ENCODE data around the gene L1TD1.

L1TD1 gene

GRCh38 chr1:62187548-62187947 lies 7.1 kb upstream of the L1TD1 start:
- no peak overlapping the region for H4K91ac ChIP-seq (ENCODE audit: low read depth, low read length)
- no CpG with 5 or more reads among the region's 5 CpGs for WGBS (ENCODE audit: extremely low coverage, insufficient coverage, insufficient read length)
- DNase-seq, result no peak

GRCh38 chr1:62188111-62188510 lies 6.5 kb upstream of the L1TD1 start:
- H3K18ac ChIP-seq (ENCODE audit: low read length), result no peak overlapping the region
- H3K14ac ChIP-seq (ENCODE audit: low read length), result no peak overlapping the region
- no peak overlapping the region for H2BK5ac ChIP-seq (ENCODE audit: low read depth, low read length, poor library complexity)
- no peak overlapping the region for H2BK12ac ChIP-seq (ENCODE audit: low read length)
- no peak overlapping the region for H3K23ac ChIP-seq (ENCODE audit: low read length)
- H2AK5ac ChIP-seq (ENCODE audit: low read length), result no peak overlapping the region
- H4K12ac ChIP-seq (ENCODE audit: low read depth, low read length), result no peak overlapping the region
- H3K4me3 ChIP-seq (ENCODE audit: low read depth, low read length), result no peak overlapping the region
- H3K79me2 ChIP-seq (ENCODE audit: control insufficient read depth, insufficient read depth, low read length, poor library complexity), result no peaks in the 10 kb centered on the region
- no peak overlapping the region for H3K4ac ChIP-seq (ENCODE audit: low read depth, low read length)
- no peak overlapping the region for H3K4me2 ChIP-seq (ENCODE audit: low read length)
- peaks cover 3% of the 10 kb centered on the region for H3K79me1 ChIP-seq (ENCODE audit: low read length)
- H4K91ac ChIP-seq (ENCODE audit: low read depth, low read length), result no peak overlapping the region
- no peaks in the 10 kb centered on the region for H3K36me3 ChIP-seq (ENCODE audit: control insufficient read depth in 1 of 2, insufficient read depth in 2 of 2, low read length in 2 of 2)
- H2BK120ac ChIP-seq (ENCODE audit: insufficient read depth, low read length, poor library complexity), result no peak overlapping the region
- H3K9me3 ChIP-seq (ENCODE audit: insufficient read depth, low read depth, low read length), result no peaks in the 10 kb centered on the region
- peaks cover 3 to 6% of the 10 kb centered on the region in 2 experiments for H3K4me1 ChIP-seq (ENCODE audit: control insufficient read depth in 1 of 2, insufficient read depth in 2 of 2, low read length in 2 of 2)
- H2AFZ ChIP-seq (ENCODE audit: insufficient read depth, low read length, poor library complexity), result no peak overlapping the region
- H3K9ac ChIP-seq (ENCODE audit: low read length), result no peak overlapping the region
- no peaks in the 10 kb centered on the region for H3K27me3 ChIP-seq (ENCODE audit: insufficient read depth, low read length)
- no peak for DNase-seq
- no peak overlapping the region for H3K27ac ChIP-seq (ENCODE audit: low read depth, low read length)
- no peak overlapping the region for H4K8ac ChIP-seq (ENCODE audit: low read depth, low read length)
- WGBS (ENCODE audit: extremely low coverage, insufficient coverage, insufficient read length), result no CpG with 5 or more reads among the region's 8 CpGs

More at GRCh38 chr1:62187548-62187947, 7.1 kb upstream of the L1TD1 start:
- Histone ChIP-seq H3K18ac (ENCODE audit: low read length) (no peak overlapping the region), H3K14ac (ENCODE audit: low read length) (no peak overlapping the region), H4K12ac (ENCODE audit: low read depth, low read length) (no peak overlapping the region), H3K9me3 (ENCODE audit: insufficient read depth, low read depth, low read length) (no peaks in the 10 kb centered on the region), H3K4me3 (ENCODE audit: low read depth, low read length) (no peak overlapping the region), H4K8ac (ENCODE audit: low read depth, low read length) (no peak overlapping the region), H2AFZ (ENCODE audit: insufficient read depth, low read length, poor library complexity) (no peak overlapping the region), H2BK12ac (ENCODE audit: low read length) (no peak overlapping the region), H2AK5ac (ENCODE audit: low read length) (no peak overlapping the region), H3K36me3 (ENCODE audit: control insufficient read depth in 1 of 2, insufficient read depth in 2 of 2, low read length in 2 of 2) (no peaks in the 10 kb centered on the region), H2BK5ac (ENCODE audit: low read depth, low read length, poor library complexity) (no peak overlapping the region), H3K4ac (ENCODE audit: low read depth, low read length) (no peak overlapping the region), H3K27me3 (ENCODE audit: insufficient read depth, low read length) (no peaks in the 10 kb centered on the region), H3K23ac (ENCODE audit: low read length) (no peak overlapping the region), H3K9ac (ENCODE audit: low read length) (no peak overlapping the region), H3K79me1 (ENCODE audit: low read length) (peaks cover 3% of the 10 kb centered on the region), H2BK120ac (ENCODE audit: insufficient read depth, low read length, poor library complexity) (no peak overlapping the region), H3K79me2 (ENCODE audit: control insufficient read depth, insufficient read depth, low read length, poor library complexity) (no peaks in the 10 kb centered on the region), H3K27ac (ENCODE audit: low read depth, low read length) (no peak overlapping the region), H3K4me1 (ENCODE audit: control insufficient read depth in 1 of 2, insufficient read depth in 2 of 2, low read length in 2 of 2) (peaks cover 3 to 6% of the 10 kb centered on the region in 2 experiments), H3K4me2 (ENCODE audit: low read length) (no peak overlapping the region)

GRCh38 chr1:62196086-62196690 lies 1.5 kb downstream of the L1TD1 start:
- no peaks in the 10 kb centered on the region for H3K27me3 ChIP-seq (ENCODE audit: insufficient read depth, low read length)
- H4K8ac ChIP-seq (ENCODE audit: low read depth, low read length), result no peak overlapping the region
- H3K4me2 ChIP-seq (ENCODE audit: low read length), result peak overlapping the region; percentile 51
- H3K18ac ChIP-seq (ENCODE audit: low read length), result no peak overlapping the region
- no peak overlapping the region for H2AFZ ChIP-seq (ENCODE audit: insufficient read depth, low read length, poor library complexity)
- WGBS (ENCODE audit: extremely low coverage, insufficient coverage, insufficient read length), result no CpG with 5 or more reads among the region's 17 CpGs
- no peak overlapping the region for H2BK12ac ChIP-seq (ENCODE audit: low read length)
- H2BK5ac ChIP-seq (ENCODE audit: low read depth, low read length, poor library complexity), result no peak overlapping the region
- H4K12ac ChIP-seq (ENCODE audit: low read depth, low read length), result no peak overlapping the region
- H3K4me1 ChIP-seq (ENCODE audit: control insufficient read depth in 1 of 2, insufficient read depth in 2 of 2, low read length in 2 of 2), result peaks cover 9 to 11% of the 10 kb centered on the region in 2 experiments
- no peak overlapping the region for H3K4me3 ChIP-seq (ENCODE audit: low read depth, low read length)
- H3K14ac ChIP-seq (ENCODE audit: low read length), result no peak overlapping the region
- peak overlapping the region; percentile 46 for H2BK120ac ChIP-seq (ENCODE audit: insufficient read depth, low read length, poor library complexity)
- DNase-seq, result no peak
- H4K91ac ChIP-seq (ENCODE audit: low read depth, low read length), result no peak overlapping the region
- no peak overlapping the region for H3K9ac ChIP-seq (ENCODE audit: low read length)
- no peak overlapping the region for H2AK5ac ChIP-seq (ENCODE audit: low read length)
- H3K79me1 ChIP-seq (ENCODE audit: low read length), result peaks cover 10% of the 10 kb centered on the region
- peaks cover 19% of the 10 kb centered on the region for H3K79me2 ChIP-seq (ENCODE audit: control insufficient read depth, insufficient read depth, low read length, poor library complexity)
- H3K9me3 ChIP-seq (ENCODE audit: insufficient read depth, low read depth, low read length), result no peaks in the 10 kb centered on the region
- H3K36me3 ChIP-seq (ENCODE audit: control insufficient read depth in 1 of 2, insufficient read depth in 2 of 2, low read length in 2 of 2), result peaks cover 6 to 13% of the 10 kb centered on the region in 2 experiments
- H3K4ac ChIP-seq (ENCODE audit: low read depth, low read length), result peak overlapping the region; percentile 77
- no peak overlapping the region for H3K23ac ChIP-seq (ENCODE audit: low read length)
- no peak overlapping the region for H3K27ac ChIP-seq (ENCODE audit: low read depth, low read length)

- Histone ChIP-seq H3K4me2 (ENCODE audit: low read length) (no peak overlapping the region), H3K4me1 (ENCODE audit: control insufficient read depth in 1 of 2, insufficient read depth in 2 of 2, low read length in 2 of 2) (peaks cover 9 to 11% of the 10 kb centered on the region in 2 experiments), H3K9me3 (ENCODE audit: insufficient read depth, low read depth, low read length) (no peaks in the 10 kb centered on the region), H4K91ac (ENCODE audit: low read depth, low read length) (no peak overlapping the region), H3K4ac (ENCODE audit: low read depth, low read length) (peak overlapping the region; percentile 1), H2AFZ (ENCODE audit: insufficient read depth, low read length, poor library complexity) (no peak overlapping the region), H3K4me3 (ENCODE audit: low read depth, low read length) (no peak overlapping the region), H3K18ac (ENCODE audit: low read length) (no peak overlapping the region), H3K79me2 (ENCODE audit: control insufficient read depth, insufficient read depth, low read length, poor library complexity) (peaks cover 19% of the 10 kb centered on the region), H3K14ac (ENCODE audit: low read length) (no peak overlapping the region), H3K27ac (ENCODE audit: low read depth, low read length) (no peak overlapping the region), H2BK5ac (ENCODE audit: low read depth, low read length, poor library complexity) (no peak overlapping the region), H3K27me3 (ENCODE audit: insufficient read depth, low read length) (no peaks in the 10 kb centered on the region), H3K23ac (ENCODE audit: low read length) (no peak overlapping the region), H4K8ac (ENCODE audit: low read depth, low read length) (no peak overlapping the region), H4K12ac (ENCODE audit: low read depth, low read length) (no peak overlapping the region), H3K36me3 (ENCODE audit: control insufficient read depth in 1 of 2, insufficient read depth in 2 of 2, low read length in 2 of 2) (peaks cover 11 to 18% of the 10 kb centered on the region in 2 experiments), H2BK120ac (ENCODE audit: insufficient read depth, low read length, poor library complexity) (no peak overlapping the region), H2BK12ac (ENCODE audit: low read length) (no peak overlapping the region), H3K79me1 (ENCODE audit: low read length) (peaks cover 10% of the 10 kb centered on the region), H2AK5ac (ENCODE audit: low read length) (no peak overlapping the region), H3K9ac (ENCODE audit: low read length) (no peak overlapping the region)
- no CpG with 5 or more reads among the region's 14 CpGs for WGBS (ENCODE audit: extremely low coverage, insufficient coverage, insufficient read length)
- DNase-seq, result no peak
Observed at GRCh38 chr1:62198069-62198780, 3.6 kb downstream of the L1TD1 start.
